Activated effector memory CD4-positive, alpha-beta T cell treated with Interleukin-2 at 50 U/mL for 16 hours (primary cell): ENCODE data around the gene FASTK.

Experiments used
- DNase-seq: peaks from one replicate; pipeline ENCODE4 v3.0.0-alpha.2; 2020

The FASTK gene

DNA sequence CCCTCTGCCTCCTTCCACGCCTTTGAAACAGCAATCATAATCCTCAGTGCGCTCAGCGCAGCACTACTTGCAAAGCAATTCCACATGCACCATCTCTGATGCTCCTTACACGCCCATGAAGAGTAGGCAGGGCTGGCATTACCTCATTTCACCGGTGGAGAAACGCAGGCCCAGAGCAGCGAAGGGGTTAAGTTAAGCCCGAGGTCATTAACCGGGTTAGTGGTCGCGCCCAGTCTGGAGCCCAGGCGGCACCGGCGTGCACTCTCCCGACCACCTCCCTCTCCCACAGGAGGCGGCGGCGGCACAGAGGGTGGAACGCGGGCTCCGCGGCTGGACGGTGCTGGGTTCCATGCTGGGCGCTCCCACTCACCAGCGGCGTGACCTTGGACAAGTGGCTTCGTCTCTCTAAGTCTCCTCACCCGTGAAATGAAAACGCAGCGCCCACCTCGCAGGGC lies 515 bp downstream of the FASTK start:
- DNase-seq = no peak

DNA sequence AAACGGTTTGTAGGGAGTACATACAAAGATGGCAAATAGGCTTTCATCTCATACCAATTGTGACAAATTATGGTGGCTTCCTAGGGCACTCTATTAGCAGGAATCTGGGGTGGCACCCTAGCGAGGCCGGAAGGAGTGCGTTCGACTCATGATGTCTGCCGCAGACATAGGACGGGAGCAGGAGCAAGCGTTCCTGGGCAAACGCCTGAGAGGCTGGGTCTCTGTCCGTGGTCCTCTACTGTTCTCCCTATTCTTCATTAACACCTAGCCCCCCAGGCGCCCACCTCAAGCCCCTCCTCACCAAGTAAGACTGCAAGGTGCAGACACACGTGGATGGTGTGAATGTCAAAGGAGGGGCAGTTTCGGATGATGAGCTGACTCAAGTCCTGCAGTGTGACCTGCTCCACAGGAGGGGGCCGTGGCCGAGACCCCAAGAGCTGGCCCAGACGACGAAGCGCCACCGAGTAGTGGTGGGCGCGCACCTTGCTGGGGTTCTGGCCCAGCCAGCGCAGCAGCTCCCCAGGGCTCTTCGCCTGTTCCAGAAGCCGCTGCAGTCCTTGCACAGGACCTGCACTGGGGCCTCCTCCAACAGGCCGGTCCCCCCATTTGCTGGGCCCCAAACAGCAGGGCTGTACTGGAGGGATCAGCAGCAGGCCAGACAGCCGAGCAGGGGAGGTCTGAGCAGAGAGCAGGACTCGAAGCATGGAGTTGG lies 1.3 kb downstream of the FASTK start:
- DNase-seq = no peak

DNA sequence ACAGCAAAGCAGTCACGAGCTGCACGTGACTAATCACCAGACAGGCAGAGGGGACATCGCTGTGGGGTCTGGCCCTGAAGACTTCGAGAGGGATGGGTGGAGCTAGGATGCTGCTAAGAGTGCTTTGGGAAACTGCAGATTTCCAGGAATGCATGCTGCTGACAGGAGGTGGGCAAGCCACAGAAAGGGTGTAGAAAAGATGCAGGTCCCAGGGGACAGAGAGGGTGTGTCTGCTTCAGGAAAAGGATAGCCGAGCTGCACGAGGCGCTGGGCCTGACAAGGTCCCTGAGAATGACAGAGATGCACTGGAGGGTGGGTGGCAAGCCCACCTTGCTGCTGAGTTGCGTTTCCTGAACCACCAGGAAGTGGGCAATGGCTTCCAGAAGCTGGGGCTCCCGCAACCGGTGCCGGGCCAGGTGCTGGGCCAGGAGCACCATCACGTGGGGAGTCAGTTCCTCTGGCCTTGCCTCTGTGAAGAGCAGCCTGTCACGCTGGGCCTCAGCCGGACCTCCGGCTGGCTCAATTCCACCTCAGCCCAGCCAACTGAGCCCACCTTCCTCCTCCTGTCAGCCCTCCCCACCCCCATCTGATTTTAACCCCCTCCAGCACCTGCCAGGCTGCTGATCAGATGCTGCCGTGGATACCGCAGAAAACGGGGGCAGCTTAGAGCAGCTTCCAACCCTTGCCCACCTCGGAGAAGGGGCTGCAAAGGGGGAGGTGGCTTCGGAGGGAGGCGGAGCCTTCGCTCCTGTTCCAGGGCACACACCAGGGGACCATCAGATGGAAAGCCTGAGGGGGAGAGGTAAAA lies 2.2 kb downstream of the FASTK start:
- DNase-seq = no peak

DNA sequence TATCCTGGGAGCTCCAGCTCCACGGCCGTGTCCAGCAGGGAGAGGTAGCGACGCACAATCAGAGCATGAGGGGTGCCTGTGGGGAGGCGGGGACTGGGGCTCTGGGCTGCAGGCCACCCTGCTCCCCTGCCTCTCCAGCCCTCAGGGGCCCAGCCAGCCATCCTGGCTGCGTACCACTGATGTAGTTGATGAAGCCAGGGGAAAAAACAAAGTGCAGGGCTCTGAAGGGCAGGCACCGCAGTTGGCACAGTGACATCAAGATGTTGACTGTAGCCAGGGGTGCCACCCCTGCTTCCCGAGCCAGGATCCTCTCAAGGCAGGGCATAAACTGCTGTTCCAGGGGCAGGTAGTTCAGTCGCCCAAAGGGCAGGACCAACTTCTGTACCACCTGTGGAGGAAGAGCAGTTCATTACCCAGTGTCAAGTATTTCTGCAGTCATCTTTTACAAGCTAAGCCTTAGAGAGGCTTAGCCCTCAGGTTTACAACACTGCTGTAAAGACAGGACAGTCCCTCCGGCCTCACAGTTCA lies 2.8 kb downstream of the FASTK start:
- no peak for DNase-seq

DNA sequence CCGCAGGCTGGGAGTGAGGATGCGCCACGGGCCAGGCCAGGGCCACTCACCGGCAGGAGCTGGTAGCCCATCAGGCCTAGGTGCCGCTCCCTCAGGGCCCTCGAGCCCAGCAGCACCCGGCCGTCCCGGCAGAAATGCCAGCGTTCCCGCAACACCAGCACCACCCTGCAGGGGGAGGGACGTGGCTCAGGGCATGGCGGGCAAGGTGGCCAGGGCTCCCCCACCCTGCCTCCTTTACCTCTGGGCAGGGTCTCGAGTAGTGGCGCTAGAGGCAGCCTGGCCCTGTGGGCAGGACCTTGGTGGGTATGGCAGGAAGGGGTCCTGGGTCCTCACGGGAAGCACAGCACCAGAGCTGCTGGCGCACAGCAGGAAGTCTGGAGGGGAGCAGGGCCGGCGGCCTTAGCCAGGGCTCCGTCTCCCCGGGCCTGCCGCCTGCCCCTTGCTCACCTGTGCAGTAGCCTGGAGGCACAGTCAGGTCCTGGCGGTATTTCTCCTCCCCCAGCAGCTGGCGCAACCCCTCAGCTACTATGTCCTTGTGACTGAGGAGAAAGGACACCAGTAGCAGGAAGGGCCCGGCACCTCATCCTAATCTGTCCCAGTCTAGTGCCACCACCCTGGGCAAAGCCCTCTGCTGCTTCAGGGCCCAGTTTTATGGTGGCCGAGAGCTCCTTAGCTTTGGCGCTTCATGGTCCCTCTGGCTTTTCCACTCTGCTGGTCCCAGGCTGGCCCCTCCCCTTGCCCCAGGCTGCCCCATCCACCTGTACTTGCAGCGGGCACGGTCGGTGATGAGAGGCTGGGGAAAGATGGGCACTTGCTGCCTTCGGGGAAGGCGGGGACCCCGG lies 3.5 kb downstream of the FASTK start:
- no peak for DNase-seq

DNA sequence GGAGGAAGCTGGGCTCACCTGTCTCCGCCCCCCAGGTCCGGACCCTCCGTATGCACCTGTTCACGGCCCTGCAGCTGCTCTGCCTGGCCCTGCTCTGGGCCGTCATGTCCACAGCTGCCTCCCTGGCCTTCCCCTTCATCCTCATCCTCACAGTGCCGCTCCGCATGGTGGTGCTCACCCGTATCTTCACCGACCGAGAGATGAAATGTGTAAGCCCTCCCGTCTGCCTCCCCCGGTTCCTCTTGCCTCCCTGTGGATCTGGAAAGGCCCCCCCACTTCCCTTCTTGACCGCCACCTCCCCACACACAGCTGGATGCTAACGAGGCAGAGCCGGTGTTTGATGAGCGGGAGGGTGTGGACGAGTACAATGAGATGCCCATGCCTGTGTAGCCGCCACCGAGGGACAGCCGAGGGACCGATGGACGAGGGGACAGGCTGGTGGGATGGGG lies 4.6 kb downstream of the FASTK start:
- DNase-seq = no peak

DNA sequence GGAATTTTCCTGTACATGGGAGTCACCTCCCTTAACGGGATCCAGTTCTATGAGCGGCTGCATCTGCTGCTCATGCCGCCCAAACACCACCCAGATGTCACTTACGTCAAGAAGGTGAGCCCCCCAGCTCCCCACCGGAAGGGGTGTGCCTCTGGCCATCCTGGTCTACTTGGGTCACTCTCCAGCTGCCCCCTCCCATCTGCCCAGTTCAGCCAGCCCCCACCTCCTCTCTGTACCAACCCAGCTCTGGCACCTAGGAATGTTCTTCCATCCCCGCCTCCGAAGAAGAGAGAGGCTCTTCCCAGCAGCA lies 5.0 kb downstream of the FASTK start:
- no peak for DNase-seq

DNA sequence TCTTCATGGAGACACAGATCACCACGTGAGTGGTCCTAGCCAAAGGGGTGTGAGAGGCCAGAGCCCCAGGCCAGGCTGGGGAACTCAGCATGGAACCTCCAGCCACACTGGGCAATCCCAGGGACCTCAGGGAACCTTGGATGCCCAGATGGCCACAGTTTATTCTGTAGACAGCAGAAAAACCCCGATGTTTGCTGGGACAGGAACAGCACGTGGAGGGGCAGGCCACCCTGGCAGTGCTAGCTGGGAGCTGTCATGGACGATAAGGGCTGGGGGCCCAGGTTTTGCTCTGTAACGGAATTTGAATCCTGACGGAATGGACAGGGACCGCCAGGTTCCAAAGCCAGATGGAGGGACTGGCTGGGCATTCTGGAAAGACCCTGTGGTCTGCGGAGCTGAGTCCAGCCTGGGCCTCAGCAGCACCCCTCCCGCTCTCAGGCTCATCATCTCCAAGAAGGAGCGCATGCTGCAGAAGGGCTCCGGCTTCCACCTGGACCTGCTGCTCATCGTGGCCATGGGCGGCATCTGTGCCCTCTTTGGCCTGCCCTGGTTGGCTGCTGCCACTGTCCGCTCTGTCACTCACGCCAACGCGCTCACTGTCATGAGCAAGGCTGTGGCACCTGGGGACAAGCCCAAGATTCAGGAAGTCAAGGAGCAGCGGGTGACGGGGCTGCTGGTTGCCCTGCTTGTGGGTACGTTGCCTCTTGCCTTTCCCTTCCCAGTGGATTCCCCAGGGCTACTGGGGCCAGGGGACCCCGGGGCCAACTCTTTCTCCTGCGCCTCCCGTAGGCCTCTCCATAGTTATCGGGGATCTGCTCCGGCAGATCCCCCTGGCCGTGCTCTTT lies 5.6 kb downstream of the FASTK start:
- DNase-seq = no peak

DNA sequence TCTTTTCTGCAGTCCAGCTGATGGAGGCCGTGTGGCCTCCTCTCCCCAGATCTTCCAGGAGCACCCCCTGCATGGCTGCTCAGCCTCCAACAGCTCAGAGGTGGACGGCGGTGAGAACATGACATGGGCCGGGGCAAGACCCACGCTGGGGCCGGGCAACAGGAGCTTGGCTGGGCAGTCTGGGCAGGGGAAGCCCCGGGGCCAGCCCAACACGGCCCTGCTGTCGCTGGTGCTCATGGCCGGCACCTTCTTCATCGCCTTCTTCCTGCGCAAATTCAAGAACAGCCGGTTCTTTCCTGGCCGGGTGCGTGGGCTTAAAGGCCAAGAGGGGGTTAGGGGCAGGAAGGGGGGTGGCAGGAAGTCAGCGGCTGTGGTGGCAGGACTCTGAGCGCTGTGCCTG lies 6.6 kb downstream of the FASTK start:
- DNase-seq = no peak

DNA sequence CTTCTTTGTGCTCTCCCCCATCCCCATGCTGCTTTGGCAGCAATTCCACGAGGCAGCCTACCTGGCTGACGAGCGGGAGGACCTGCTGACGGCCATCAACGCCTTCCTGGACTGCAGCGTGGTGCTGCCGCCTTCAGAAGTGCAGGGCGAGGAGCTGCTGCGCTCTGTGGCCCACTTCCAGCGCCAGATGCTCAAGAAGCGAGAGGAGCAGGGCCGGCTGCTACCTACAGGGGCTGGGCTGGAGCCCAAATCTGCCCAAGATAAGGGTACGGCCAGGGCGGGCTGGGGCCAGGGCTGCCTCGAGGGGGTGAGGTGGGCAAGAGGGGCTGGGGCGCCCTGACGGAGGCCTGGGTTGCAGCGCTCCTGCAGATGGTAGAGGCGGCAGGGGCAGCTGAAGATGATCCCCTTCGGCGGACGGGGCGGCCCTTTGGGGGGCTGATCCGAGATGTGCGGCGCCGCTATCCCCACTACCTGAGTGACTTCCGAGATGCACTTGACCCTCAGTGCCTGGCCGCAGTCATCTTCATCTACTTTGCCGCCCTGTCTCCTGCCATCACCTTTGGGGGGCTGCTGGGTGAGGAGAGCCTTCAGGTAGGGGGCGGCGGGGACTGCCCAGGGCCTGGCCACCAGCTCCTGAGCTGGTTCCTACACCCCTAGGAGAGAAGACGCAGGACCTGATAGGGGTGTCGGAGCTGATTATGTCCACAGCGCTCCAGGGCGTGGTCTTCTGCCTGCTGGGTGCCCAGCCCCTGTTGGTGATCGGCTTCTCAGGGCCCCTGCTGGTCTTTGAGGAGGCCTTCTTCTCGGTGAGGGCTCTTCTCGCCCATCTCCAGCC lies 9.4 kb downstream of the FASTK start:
- DNase-seq = no peak

DNA sequence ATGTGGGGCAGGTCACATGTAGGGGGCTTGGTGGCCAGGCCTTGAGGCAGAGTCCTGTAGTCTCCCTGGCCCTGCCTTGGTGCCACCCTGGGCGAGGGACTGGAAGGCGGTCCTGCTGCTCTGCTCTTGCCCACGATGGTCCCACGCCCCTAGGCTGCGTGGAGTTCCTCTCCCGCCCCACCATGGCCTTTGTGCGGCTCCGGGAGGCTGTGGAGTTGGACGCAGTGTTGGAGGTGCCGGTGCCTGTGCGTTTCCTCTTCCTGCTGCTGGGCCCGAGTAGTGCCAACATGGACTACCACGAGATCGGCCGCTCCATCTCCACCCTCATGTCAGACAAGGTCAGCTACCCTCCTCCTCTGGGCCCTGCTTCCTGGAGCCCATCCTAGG lies 10.0 kb downstream of the FASTK start:
- DNase-seq = no peak

DNA sequence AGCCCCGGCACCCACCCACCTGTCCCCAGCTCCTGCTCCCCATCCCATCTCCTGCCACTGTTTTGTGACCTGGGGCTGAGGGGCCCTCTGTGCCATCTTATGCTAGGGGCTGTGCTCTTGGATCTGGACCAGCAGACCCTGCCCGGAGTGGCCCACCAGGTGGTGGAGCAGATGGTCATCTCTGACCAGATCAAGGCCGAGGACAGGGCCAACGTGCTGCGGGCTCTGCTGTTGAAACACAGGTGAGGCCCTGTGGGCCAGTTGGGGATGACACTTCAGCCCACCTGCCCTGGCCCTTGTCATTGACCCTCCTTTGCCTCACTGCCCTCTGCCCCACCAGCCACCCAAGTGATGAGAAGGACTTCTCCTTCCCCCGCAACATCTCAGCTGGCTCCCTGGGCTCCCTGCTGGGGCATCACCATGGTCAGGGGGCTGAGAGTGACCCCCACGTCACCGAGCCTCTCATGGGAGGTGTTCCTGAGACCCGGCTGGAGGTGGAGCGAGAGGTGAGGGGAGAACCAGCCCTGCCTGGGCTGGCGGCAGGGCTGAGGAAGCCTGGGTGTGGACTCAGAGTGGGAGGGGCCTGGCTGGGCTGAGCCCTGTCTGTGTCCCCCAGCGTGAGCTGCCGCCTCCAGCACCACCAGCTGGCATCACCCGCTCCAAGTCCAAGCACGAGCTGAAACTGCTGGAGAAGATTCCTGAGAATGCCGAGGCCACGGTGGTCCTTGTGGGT lies 10.6 kb downstream of the FASTK start:
- no peak for DNase-seq

DNA sequence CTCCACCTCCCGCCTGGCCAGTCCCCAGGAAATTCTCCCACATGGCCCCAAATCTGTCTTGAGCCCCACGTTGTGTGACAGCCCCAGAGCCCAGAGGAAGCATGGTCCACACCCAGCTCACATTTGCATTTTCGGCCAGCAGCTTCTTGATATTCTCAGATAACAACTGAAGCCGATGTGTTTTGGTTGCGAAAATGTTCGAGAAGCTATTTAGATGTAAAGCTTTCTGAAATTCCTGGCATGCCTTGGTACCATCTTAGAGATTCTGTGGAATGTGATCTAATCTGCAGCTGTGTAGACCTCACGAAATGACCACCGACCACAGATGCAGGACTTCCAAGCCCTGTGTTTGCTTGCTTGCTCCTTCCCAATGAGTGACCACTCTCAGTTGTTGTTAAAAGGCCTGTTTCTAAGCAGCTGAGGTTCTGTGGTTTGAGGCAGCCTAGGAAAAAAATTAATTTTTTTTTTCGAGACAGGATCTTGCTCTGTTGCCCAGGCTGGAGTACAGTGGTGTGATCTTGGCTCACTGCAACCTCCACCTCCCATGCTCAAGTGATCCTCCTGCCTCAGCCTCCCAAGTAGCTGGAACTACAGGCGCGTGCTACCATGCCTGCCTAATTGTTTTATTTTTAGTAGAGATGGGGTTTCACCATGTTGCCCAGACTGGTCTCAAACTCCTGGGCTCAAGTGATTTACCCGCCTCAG lies 12.4 kb downstream of the FASTK start:
- DNase-seq = no peak

DNA sequence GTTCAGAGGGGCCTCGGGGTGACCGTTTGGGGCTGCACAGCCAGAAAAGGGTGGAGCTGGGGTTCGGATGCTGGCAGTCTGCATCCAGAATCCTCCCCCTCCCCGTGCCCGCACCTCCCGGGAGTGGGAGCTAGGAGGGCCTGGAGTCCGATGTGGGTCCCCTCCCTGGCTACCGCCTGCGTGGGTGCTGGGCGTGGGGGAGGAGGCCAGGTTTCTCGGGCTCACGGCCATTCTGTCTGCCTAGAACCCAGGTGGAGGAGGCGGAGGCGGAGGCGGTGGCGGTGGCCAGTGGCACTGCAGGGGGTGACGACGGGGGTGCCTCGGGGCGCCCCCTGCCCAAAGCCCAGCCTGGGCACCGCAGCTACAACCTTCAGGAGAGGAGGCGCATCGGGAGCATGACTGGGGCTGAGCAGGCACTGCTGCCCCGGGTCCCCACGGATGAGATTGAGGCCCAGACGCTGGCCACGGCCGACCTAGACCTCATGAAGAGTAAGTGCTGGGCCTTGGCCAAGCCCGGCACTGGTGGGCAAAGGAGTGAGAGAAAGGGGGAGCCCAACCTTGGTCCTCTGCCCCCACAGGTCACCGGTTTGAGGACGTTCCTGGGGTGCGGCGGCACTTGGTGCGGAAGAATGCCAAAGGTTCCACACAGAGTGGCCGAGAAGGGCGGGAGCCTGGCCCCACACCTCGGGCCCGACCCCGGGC lies 14.2 kb downstream of the FASTK start:
- no peak for DNase-seq

DNA sequence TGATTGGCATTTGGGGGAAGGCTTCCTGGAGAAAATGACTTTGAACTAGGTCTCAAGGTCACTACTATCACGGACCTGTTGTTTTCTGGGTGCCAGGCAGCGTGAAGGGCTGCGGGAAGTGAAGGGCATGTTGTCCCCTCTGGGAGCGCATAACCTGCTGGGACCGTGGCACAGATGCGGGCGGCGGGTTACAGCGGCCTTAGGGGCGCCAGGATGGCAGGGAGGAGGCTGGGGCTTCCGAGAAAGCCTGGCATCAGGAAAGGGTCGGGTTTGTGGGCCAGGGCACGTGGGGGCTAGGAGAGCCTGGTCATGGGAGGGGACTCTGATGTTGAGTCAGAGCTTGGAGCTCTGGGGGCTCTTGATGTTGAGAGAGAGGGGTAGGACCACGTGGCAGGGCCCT lies 15.1 kb downstream of the FASTK start:
- DNase-seq = no peak

DNA sequence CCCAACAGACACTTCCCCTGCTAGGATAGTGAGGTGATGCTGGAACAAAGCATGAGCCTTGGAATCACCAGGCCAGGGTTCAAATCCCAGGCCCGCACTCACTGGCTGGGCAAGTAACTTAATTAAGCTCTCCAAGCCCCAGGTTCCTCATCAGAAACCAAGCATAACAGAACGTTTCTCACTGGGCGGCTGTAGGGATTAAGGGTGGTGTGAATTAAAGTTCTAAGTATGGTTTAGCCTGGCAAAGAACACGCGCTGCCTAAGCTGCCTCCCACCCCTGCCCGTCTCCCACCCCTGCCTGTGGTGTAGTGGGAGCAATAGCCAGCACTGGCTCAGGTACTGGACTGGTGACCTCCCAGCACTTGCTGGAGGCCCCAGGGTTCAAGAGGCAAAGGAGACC lies 15.6 kb downstream of the FASTK start:
- DNase-seq = no peak

DNA sequence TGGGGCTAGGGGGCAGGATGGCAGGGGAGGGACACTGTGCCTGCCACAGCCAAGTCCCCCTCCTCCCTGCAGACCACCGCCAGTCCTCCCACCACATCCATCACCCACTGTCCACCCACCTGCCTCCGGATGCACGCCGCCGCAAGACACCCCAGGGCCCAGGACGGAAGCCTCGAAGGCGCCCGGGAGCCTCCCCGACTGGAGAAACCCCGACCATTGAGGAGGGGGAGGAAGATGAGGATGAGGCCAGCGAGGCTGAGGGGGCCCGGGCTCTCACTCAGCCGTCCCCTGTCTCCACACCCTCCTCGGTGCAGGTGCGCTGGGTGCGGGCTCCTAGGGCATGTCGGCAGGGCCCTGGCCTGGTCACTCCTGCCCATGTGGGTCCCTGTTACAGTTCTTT lies 16.2 kb downstream of the FASTK start:
- DNase-seq = no peak

DNA sequence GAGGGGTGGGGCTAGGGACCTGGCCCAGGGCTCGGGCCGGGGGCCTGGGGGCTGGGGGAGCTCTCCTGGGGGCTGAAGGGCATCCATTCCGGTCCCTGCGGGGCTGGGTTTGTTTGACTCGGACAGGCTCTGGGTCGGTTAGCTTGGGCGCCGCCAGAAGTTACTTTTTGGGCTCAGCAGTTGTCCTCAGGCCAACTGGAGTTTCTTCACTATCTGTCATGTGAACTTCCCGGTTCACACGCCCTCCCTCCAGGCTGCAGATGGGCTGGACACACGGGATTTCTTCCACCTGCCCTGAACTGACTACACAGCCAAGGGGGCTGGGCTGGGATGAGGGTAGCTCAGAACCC lies 17.4 kb downstream of the FASTK start:
- no peak for DNase-seq

DNA sequence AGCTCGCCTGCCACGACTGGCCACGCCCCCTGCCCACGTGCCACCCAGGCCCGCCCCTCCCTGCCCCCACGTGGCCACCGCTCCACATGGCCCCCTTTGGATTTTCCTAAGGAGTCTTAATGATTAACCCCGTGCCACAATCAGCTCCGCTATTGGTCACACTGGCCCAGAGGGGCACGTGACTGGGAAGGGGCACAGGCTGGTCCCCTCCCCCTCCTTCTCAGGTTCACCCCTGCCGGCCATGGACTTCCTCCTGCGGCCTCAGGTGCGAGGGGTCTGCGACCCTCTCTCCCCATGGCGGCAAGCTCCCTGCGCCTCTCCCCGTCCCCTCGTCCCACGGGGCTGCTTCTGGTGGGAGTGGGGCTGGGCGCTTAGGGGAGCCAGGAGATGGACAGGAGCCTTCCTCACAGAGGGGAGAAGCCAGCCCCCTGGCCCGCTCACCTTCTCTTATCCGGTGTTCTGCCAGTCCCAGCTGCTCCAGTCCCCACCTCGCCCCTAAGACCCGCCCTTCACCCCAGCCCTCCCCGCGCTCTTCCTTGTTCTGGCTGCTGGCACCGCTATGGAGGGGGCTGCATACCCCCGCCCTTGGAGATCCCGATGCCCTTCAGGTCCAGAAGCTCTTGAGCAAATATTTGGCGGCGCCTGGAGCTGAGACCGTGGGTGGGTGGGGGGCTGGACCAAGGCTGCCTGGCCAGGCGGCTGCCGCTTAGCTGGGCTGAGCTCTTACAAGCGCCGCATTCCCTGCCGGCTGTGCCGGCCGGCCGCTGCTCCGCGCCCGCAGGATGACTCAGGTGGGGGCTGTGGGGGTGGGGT lies 18.0 kb downstream of the FASTK start:
- DNase-seq = no peak
